Loucy (cell line): ENCODE data around the gene ZNF407.

Source experiments
- H2AFZ ChIP-seq: fragments of 200-600 bp; sonication (generic); 2 replicates; pipeline ENCODE4 v1.6.0; 2016; ENCODE audit warnings: antibody characterized with exemption, mild to moderate bottlenecking, low read length, moderate library complexity
- H3F3A ChIP-seq: fragments of 200-600 bp; 2 replicates; pipeline ENCODE4 v1.6.0; 2016; ENCODE audit warnings: antibody characterized with exemption, low read depth, mild to moderate bottlenecking
- H3K27me3 ChIP-seq: fragments of 200-600 bp; sonication (generic); 2 replicates; pipeline ENCODE4 v1.6.1; 2014; ENCODE audit warnings: low read length, mild to moderate bottlenecking; ENCODE audit not compliant: insufficient read depth, poor library complexity, severe bottlenecking
- H3K36me3 ChIP-seq: fragments of 200-600 bp; sonication (generic); 2 replicates; pipeline ENCODE4 v1.6.1; 2016; ENCODE audit warnings: low read length; ENCODE audit not compliant: insufficient read depth
- H3K4me1 ChIP-seq: fragments of 200-600 bp; sonication (generic); 2 replicates; pipeline ENCODE4 v1.5.1; 2014; ENCODE audit warnings: low read length, mild to moderate bottlenecking; ENCODE audit not compliant: insufficient read depth, poor library complexity, severe bottlenecking
- H3K4me2 ChIP-seq: fragments of 200-600 bp; sonication (generic); 2 replicates; pipeline ENCODE4 v1.6.0; 2014; ENCODE audit warnings: antibody characterized with exemption, low read length, low read depth, mild to moderate bottlenecking; ENCODE audit not compliant: poor library complexity, severe bottlenecking
- H3K4me3 ChIP-seq: fragments of 200-600 bp; sonication (generic); 2 replicates; pipeline ENCODE4 v1.5.1; 2014; ENCODE audit warnings: low read length, mild to moderate bottlenecking, mixed read lengths; ENCODE audit not compliant: poor library complexity, severe bottlenecking
- H3K79me2 ChIP-seq: fragments of 200-600 bp; sonication (generic); 2 replicates; pipeline ENCODE4 v1.6.1; 2014; ENCODE audit warnings: low read length; ENCODE audit not compliant: insufficient read depth
- H3K9ac ChIP-seq: fragments of 200-600 bp; sonication (generic); 2 replicates; pipeline ENCODE4 v1.6.0; 2014; ENCODE audit warnings: mild to moderate bottlenecking, low read depth, low read length, moderate library complexity; ENCODE audit not compliant: poor library complexity, severe bottlenecking
- H3K9me2 ChIP-seq: fragments of 200-600 bp; sonication (generic); replicated peaks from 2 replicates; pipeline ENCODE4 v1.6.1; 2016; ENCODE audit warnings: low read depth, low read length, mixed read lengths
- H3K9me3 ChIP-seq: fragments of 200-600 bp; sonication (generic); 2 replicates; pipeline ENCODE4 v1.6.1; 2014; ENCODE audit warnings: mild to moderate bottlenecking, antibody characterized with exemption, low read length, low read depth; ENCODE audit not compliant: insufficient read depth
- H4K20me1 ChIP-seq: fragments of 200-600 bp; sonication (generic); 2 replicates; pipeline ENCODE4 v1.6.0; 2014; ENCODE audit warnings: antibody characterized with exemption, low read length, mild to moderate bottlenecking; ENCODE audit not compliant: insufficient read depth, poor library complexity, severe bottlenecking
- EZH2phosphoT487 ChIP-seq: fragments of 200-600 bp; IDR thresholded peaks from 2 replicates; pipeline ENCODE4 v1.6.1; 2018; ENCODE audit warnings: antibody characterized with exemption, mild to moderate bottlenecking, moderate library complexity, borderline replicate concordance
- TF ChIP-seq, protein P1 (sequence below): fragments of 200-600 bp; sonication (generic); conservative IDR thresholded peaks from 2 replicates; pipeline ENCODE4 v1.5.1; 2014; ENCODE audit warnings: mild to moderate bottlenecking, antibody characterized with exemption, low read length

ZNF407 gene

DNA sequence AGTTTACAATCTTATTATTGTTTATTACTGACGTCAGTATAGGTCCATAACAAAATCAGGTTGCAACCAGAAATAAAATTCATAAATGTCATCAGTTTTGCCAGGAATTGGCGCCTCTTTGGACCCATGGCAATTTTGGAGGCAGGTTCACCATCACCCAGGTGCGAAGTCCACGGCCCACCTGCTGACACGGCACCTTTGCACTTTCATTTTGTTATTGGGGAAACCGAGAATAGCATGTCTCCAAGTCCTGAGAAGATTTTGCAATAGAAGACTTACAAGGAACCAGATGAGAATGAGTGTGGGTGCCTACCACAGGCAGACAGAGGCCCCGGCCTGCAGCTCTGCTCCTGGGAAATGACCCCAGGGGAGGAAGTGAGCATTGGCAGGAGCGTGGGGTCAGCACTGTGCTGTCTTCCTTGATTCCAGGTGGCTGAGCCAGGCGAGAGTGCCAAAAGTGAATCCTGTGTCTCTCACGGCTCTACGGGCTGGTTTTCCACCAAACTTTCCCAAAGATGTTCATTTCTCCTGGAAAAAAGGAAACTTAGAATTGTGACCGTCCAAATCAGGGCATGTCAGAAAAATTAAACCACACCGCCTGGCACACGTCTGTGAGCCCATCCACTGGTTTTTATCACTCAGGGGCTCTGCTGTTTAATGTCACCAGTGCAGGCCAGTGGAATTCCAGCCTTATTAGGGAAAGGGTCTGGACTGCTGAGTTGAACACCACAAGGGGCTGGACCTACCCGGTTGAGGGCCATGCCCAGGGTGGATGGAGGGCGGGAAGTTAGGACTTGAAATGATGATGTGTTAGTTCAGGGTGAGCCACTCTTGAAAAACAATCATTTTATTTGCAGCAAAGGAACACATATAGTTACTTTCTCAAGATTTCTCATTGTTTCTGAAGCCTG, 514.8 kb downstream of the ZNF407 start:
- H3F3A ChIP-seq, result no peaks in the 10 kb centered on the region

DNA sequence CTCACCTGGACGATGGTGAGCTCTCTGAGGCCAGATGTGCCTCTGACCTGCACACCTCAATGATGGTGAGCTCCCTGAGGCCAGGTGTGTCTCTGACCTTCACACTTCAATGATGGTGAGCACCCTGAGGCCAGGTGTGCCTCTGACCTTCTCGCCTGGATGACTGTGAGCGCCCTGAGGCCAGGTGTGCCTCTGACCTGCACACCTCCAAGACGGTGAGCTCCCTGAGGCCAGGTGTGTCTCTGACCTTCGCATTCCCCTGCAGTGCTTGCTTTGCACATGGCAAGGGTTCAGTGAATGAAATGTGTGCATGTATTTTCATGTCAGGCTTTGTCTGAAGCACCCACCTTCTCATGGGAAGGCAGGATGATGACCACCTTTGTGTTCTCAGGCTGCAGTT, 515.8 kb downstream of the ZNF407 start:
- Histone ChIP-seq H3K9me2 (no peaks in the 10 kb centered on the region), H3K36me3 (no peaks in the 10 kb centered on the region), H3K9me3 (no peaks in the 10 kb centered on the region), H3K79me2 (no peaks in the 10 kb centered on the region), H2AFZ (no peak overlapping the region), H3K27me3 (no peaks in the 10 kb centered on the region), H3K4me1 (no peaks in the 10 kb centered on the region), H3K4me2 (no peak overlapping the region), H3K4me3 (no peak overlapping the region), H3F3A (no peaks in the 10 kb centered on the region), H3K9ac (no peak overlapping the region), H4K20me1 (no peaks in the 10 kb centered on the region)
- TF ChIP-seq EZH2phosphoT487, result no peak
- TF ChIP-seq, protein P1, sequence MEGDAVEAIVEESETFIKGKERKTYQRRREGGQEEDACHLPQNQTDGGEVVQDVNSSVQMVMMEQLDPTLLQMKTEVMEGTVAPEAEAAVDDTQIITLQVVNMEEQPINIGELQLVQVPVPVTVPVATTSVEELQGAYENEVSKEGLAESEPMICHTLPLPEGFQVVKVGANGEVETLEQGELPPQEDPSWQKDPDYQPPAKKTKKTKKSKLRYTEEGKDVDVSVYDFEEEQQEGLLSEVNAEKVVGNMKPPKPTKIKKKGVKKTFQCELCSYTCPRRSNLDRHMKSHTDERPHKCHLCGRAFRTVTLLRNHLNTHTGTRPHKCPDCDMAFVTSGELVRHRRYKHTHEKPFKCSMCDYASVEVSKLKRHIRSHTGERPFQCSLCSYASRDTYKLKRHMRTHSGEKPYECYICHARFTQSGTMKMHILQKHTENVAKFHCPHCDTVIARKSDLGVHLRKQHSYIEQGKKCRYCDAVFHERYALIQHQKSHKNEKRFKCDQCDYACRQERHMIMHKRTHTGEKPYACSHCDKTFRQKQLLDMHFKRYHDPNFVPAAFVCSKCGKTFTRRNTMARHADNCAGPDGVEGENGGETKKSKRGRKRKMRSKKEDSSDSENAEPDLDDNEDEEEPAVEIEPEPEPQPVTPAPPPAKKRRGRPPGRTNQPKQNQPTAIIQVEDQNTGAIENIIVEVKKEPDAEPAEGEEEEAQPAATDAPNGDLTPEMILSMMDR, result no peak

More for the DNA sequence above, 514.8 kb downstream of the ZNF407 start:
- Histone ChIP-seq H3K9ac (no peak overlapping the region), H3K4me1 (no peaks in the 10 kb centered on the region), H3K27me3 (no peaks in the 10 kb centered on the region), H3K4me2 (no peak overlapping the region), H3K79me2 (no peaks in the 10 kb centered on the region), H3K9me3 (no peaks in the 10 kb centered on the region), H2AFZ (no peak overlapping the region), H3K9me2 (no peaks in the 10 kb centered on the region), H3K4me3 (no peak overlapping the region), H4K20me1 (no peaks in the 10 kb centered on the region), H3K36me3 (no peaks in the 10 kb centered on the region)
- TF ChIP-seq, protein P1, result no peak
- no peak for TF ChIP-seq EZH2phosphoT487

DNA sequence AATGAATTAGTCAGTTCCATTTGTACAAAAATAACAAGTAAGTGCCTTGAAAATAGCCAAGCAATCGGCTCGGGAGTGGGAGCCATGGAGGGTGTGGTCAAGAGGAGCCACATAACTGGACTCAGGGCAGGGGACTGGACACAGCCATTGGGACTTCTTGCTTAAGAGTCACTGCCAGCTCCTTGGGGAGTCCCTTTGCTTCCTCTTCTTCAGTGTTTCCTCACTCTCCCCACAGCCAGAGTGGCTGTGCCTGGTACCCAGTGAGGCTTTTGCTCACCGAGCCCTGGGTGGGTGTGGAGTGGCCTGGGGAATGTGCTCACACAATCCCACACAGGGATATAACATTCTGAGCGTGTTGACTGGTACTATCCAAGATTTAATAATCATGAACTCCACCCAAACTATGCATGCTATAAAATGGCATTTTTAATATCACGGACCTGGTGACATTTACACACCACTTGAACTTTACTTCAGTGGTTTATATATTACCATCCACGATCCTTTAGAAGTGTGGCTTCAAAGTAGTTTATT, 516.6 kb downstream of the ZNF407 start:
- no peaks in the 10 kb centered on the region for H3K79me2 ChIP-seq
- H3K4me3 ChIP-seq, result no peak overlapping the region
- no peaks in the 10 kb centered on the region for H3K27me3 ChIP-seq
- H4K20me1 ChIP-seq, result no peaks in the 10 kb centered on the region
- no peaks in the 10 kb centered on the region for H3K9me3 ChIP-seq
- H3K9me2 ChIP-seq, result no peaks in the 10 kb centered on the region
- H3K4me1 ChIP-seq, result no peaks in the 10 kb centered on the region
- H3K4me2 ChIP-seq, result no peak overlapping the region
- no peak overlapping the region for H3K9ac ChIP-seq
- H3F3A ChIP-seq, result no peaks in the 10 kb centered on the region
- TF ChIP-seq, protein P1, result no peak
- no peak for TF ChIP-seq EZH2phosphoT487
- H2AFZ ChIP-seq, result no peak overlapping the region
- no peaks in the 10 kb centered on the region for H3K36me3 ChIP-seq
